Vagina (tissue), 2 donors: ENCODE measurements around the gene CDH6.

Experiments used
- POLR2A ChIP-seq, 2 donors: fragments of 450-650 bp; IDR thresholded peaks; one replicate each; pipeline ENCODE4 v1.6.1; 2017; ENCODE audit warnings: antibody characterized with exemption in 2 of 2, mild to moderate bottlenecking in 2 of 2, moderate library complexity in 2 of 2
- TF ChIP-seq, protein P1 (sequence below), 3 experiments: fragments of 450-650 bp in 2 of 3; fragments of 200-600 bp in 1 of 3; sonication (generic) in 1 of 3; IDR thresholded peaks; one replicate each; pipeline ENCODE4 v1.5.1; 2017 to 2019; ENCODE audit warnings: antibody characterized with exemption in 3 of 3, mild to moderate bottlenecking in 2 of 3, moderate library complexity in 2 of 3

DNA sequence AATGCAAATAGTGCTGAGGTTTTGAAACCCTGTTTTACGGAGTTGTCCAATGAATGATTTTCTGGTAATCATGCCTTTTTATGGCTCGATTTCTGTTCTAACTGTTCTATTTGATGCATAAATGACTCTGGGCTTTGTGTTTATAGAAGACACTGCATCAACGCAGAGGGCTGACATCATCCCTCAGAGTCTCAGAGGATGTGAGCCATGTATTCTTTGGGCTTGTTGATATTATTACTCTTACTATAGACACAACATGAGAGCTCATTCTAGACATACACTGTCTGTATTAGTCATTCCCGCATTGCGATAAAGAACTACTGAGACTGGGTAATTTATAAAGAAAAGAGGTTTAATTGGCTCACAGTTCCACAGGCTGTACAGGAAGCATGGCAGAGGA lies 31.6 kb downstream of the CDH6 start:
- TF ChIP-seq, protein P1, sequence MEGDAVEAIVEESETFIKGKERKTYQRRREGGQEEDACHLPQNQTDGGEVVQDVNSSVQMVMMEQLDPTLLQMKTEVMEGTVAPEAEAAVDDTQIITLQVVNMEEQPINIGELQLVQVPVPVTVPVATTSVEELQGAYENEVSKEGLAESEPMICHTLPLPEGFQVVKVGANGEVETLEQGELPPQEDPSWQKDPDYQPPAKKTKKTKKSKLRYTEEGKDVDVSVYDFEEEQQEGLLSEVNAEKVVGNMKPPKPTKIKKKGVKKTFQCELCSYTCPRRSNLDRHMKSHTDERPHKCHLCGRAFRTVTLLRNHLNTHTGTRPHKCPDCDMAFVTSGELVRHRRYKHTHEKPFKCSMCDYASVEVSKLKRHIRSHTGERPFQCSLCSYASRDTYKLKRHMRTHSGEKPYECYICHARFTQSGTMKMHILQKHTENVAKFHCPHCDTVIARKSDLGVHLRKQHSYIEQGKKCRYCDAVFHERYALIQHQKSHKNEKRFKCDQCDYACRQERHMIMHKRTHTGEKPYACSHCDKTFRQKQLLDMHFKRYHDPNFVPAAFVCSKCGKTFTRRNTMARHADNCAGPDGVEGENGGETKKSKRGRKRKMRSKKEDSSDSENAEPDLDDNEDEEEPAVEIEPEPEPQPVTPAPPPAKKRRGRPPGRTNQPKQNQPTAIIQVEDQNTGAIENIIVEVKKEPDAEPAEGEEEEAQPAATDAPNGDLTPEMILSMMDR (IDR thresholded peaks at IDR 0.05): no peak
- no peak for TF ChIP-seq POLR2A (IDR thresholded peaks at IDR 0.05)
